HCT116 (cell line): Measurements from ENCODE around the gene BCAR1. TPM values are rescaled to one million over a fixed set of nuclear protein-coding genes. Genes with fewer than 3 reads are reported as not detected.

Source experiments
- ATAC-seq: fragments of 200-7000 bp; cut with Tn5 transposase; 2 replicates; pipeline ENCODE4 v1.9.1; 2020; ENCODE audit warnings: mild to moderate bottlenecking, moderate library complexity
- BruUV-seq: library from RNA; stranded (reverse); fragments of 400-500 nt; replicated peaks from 2 replicates; lab custom pipeline; 2021; lab: Mats Ljungman, UMichigan
- CTCF ChIA-PET: fragments of 300-600 bp; sonication (Branson Sonifier 250); formaldehyde crosslinking; loops from one replicate; lab custom pipeline; 2021; ENCODE audit warnings: antibody characterized with exemption; lab: Charles Lee
- POLR2A ChIA-PET: fragments of 300-600, 350-600 bp; sonication (Branson Sonifier 250); formaldehyde crosslinking; loops from one replicate; lab custom pipeline; 2021; ENCODE audit warnings: antibody characterized with exemption; lab: Charles Lee
- RAD21 ChIA-PET, 2 experiments: fragments of 300-600 bp; sonication (Branson Sonifier 250); formaldehyde crosslinking; loops; one replicate each; lab custom pipeline; 2023; ENCODE audit warnings: low total read pairs in 2 of 2; ENCODE audit not compliant: uncharacterized antibody in 2 of 2, unreplicated experiment in 2 of 2, low non-redundant PET in 1 of 2; lab: Charles Lee
- DNase-seq: peaks from one replicate; pipeline ENCODE4 v3.0.0-alpha.2; 2010; ENCODE audit warnings: low read depth, low spot score
- H2AFZ ChIP-seq: fragments of 200-600 bp; shearing (Covaris generic), sonication (generic); 2 replicates; pipeline ENCODE4 v1.6.1; 2017; ENCODE audit warnings: low read depth, mixed run types, mixed read lengths, antibody characterized with exemption, low read length; ENCODE audit not compliant: poor library complexity, severe bottlenecking
- H3K27ac ChIP-seq: 2 replicates; pipeline ENCODE4 v1.5.1; 2012; ENCODE audit warnings: low read depth, low read length
- H3K27me3 ChIP-seq: fragments of 200-600 bp; sonication (generic); 2 replicates; pipeline ENCODE4 v1.6.1; 2016; ENCODE audit warnings: mixed run types, low read length, mixed read lengths; ENCODE audit not compliant: insufficient read depth
- H3K36me3 ChIP-seq, 2 experiments: fragments of 200-500 bp in 1 of 2; fragments of 200-600 bp in 1 of 2; sonication (Bioruptor generic) in 1 of 2; sonication (generic) in 1 of 2; 2 replicates each; pipeline versions ENCODE4 v1.5.1 to v1.6.1; 2014 to 2016; ENCODE audit warnings: low read length in 2 of 2, inconsistent platforms in 1 of 2, mixed read lengths in 1 of 2, mixed run types in 1 of 2; ENCODE audit not compliant: insufficient read depth in 2 of 2, control insufficient read depth in 1 of 2
- H3K4me1 ChIP-seq, 2 experiments: fragments of 200-600 bp in 1 of 2; sonication (generic) in 1 of 2; 2 replicates each; pipeline versions ENCODE4 v1.5.1 to v1.6.1; 2012 to 2017; ENCODE audit warnings: low read length in 2 of 2, inconsistent platforms in 1 of 2, mild to moderate bottlenecking in 1 of 2, mixed read lengths in 1 of 2, mixed run types in 1 of 2, moderate library complexity in 1 of 2; ENCODE audit not compliant: insufficient read depth in 2 of 2, control insufficient read depth in 1 of 2
- H3K4me2 ChIP-seq: fragments of 200-600 bp; sonication (generic); 2 replicates; pipeline ENCODE4 v1.6.1; 2017; ENCODE audit warnings: mixed run types, low read length, mixed read lengths
- H3K4me3 ChIP-seq, 2 experiments: fragments of 200-600 bp in 1 of 2; sonication (generic) in 1 of 2; replicated peaks in 1 of 2; 2 replicates each; pipeline ENCODE4 v1.5.1; 2011 to 2016; ENCODE audit warnings: low read length in 2 of 2, control low read depth in 1 of 2, low read depth in 1 of 2, mild to moderate bottlenecking in 1 of 2, mixed read lengths in 1 of 2, mixed run types in 1 of 2
- H3K79me2 ChIP-seq: fragments of 200-600 bp; sonication (generic); 2 replicates; pipeline ENCODE4 v1.6.1; 2017; ENCODE audit warnings: mild to moderate bottlenecking, mixed run types, low read length, moderate library complexity, mixed read lengths; ENCODE audit not compliant: insufficient read depth
- H3K9ac ChIP-seq: fragments of 200-600 bp; sonication (generic); 2 replicates; pipeline ENCODE4 v1.6.1; 2016; ENCODE audit warnings: low read length, mixed read lengths
- H3K9me2 ChIP-seq: fragments of 200-600 bp; sonication (generic), shearing (Covaris generic); 2 replicates; pipeline ENCODE4 v1.6.1; 2017; ENCODE audit warnings: mixed run types, mild to moderate bottlenecking, moderate library complexity; ENCODE audit not compliant: insufficient read depth
- H3K9me3 ChIP-seq, 2 experiments: fragments of 200-500 bp in 1 of 2; fragments of 200-600 bp in 1 of 2; sonication (Bioruptor generic) in 1 of 2; sonication (generic) in 1 of 2; 2 replicates each; pipeline ENCODE4 v1.6.1; 2014 to 2017; ENCODE audit warnings: low read length in 2 of 2, mixed read lengths in 2 of 2, inconsistent platforms in 1 of 2, low read depth in 1 of 2, mild to moderate bottlenecking in 1 of 2, mixed run types in 1 of 2, moderate library complexity in 1 of 2; ENCODE audit not compliant: control insufficient read depth in 1 of 2, insufficient read depth in 1 of 2
- H4K20me1 ChIP-seq: fragments of 200-600 bp; sonication (generic), shearing (Covaris generic); 2 replicates; pipeline ENCODE4 v1.6.1; 2017; ENCODE audit warnings: mixed run types, mild to moderate bottlenecking, moderate library complexity; ENCODE audit not compliant: insufficient read depth
- ATF3 ChIP-seq: IDR thresholded peaks from 2 replicates; pipeline ENCODE4 v1.6.1; 2012
- CBX3 ChIP-seq: IDR thresholded peaks from 2 replicates; pipeline ENCODE4 v1.6.1; 2012; ENCODE audit warnings: low read depth
- EZH2 ChIP-seq: fragments of 200-600 bp; sonication (generic); IDR thresholded peaks from 2 replicates; pipeline ENCODE4 v1.6.1; 2017; ENCODE audit warnings: antibody characterized with exemption, mixed run types
- FOSL1 ChIP-seq: IDR thresholded peaks from 2 replicates; pipeline ENCODE4 v1.6.1; 2012; ENCODE audit warnings: low read depth
- JUND ChIP-seq: IDR thresholded peaks from 2 replicates; pipeline ENCODE4 v1.6.1; 2012
- SP1 ChIP-seq: IDR thresholded peaks from 2 replicates; pipeline ENCODE4 v1.6.1; 2012; ENCODE audit warnings: low read depth
- TCF7L2 ChIP-seq: IDR thresholded peaks from 2 replicates; pipeline ENCODE4 v1.7.0; 2011; ENCODE audit warnings: borderline replicate concordance, inconsistent platforms; ENCODE audit not compliant: insufficient read depth, insufficient read length; ENCODE audit errors: extremely low read depth
- YY1 ChIP-seq: IDR thresholded peaks from 2 replicates; pipeline ENCODE4 v1.6.1; 2011; ENCODE audit warnings: low read length, low read depth, moderate library complexity, mild to moderate bottlenecking; ENCODE audit not compliant: insufficient replicate concordance; ENCODE audit errors: extremely low read depth
- ZNF274 ChIP-seq: fragments of 200-500 bp; sonication (Bioruptor generic); IDR thresholded peaks from 2 replicates; pipeline ENCODE4 v1.6.1; 2014; ENCODE audit warnings: mild to moderate bottlenecking, low read depth, low read length, inconsistent platforms
- intact Hi-C: fragments of 100-400 bp; cut with micrococcal nuclease; formaldehyde crosslinking; loops from 2 replicates; pipeline ENCODE4 v1.10.0; 2022
- total RNA-seq: library from RNA; stranded (reverse); gene quantifications from one replicate; pipeline ENCODE4 v1.2.1, GENCODE V29; 2021; ENCODE audit not compliant: unreplicated experiment
- TF ChIP-seq, protein P1 (sequence below), 3 experiments: fragments of 200-600 bp in 1 of 3; sonication (generic) in 1 of 3; IDR thresholded peaks in 2 of 3; conservative IDR thresholded peaks in 1 of 3; 2 replicates each; pipeline ENCODE4 v1.5.1; 2012 to 2017; ENCODE audit warnings: low read depth in 2 of 3, low read length in 2 of 3, antibody characterized with exemption in 1 of 3, borderline replicate concordance in 1 of 3, control low read depth in 1 of 3, mild to moderate bottlenecking in 1 of 3, mixed read lengths in 1 of 3, mixed run types in 1 of 3, moderate library complexity in 1 of 3; ENCODE audit not compliant: insufficient read depth in 1 of 3

Gene BCAR1
- total RNA-seq, 1 experiment from 2014 or later: 49.6 TPM

GRCh38 chr16:75202069-75202590, 49.3 kb downstream of the BCAR1 start:
- CTCF ChIA-PET: no interaction called here
- H3K36me3 ChIP-seq: no peaks in the 10 kb centered on the region
- TF ChIP-seq JUND (no peak), ZNF274 (no peak), SP1 (no peak), TCF7L2 (no peak), EZH2 (no peak), ATF3 (no peak), FOSL1 (no peak), YY1 (no peak), CBX3 (no peak)
- TF ChIP-seq, protein P1, sequence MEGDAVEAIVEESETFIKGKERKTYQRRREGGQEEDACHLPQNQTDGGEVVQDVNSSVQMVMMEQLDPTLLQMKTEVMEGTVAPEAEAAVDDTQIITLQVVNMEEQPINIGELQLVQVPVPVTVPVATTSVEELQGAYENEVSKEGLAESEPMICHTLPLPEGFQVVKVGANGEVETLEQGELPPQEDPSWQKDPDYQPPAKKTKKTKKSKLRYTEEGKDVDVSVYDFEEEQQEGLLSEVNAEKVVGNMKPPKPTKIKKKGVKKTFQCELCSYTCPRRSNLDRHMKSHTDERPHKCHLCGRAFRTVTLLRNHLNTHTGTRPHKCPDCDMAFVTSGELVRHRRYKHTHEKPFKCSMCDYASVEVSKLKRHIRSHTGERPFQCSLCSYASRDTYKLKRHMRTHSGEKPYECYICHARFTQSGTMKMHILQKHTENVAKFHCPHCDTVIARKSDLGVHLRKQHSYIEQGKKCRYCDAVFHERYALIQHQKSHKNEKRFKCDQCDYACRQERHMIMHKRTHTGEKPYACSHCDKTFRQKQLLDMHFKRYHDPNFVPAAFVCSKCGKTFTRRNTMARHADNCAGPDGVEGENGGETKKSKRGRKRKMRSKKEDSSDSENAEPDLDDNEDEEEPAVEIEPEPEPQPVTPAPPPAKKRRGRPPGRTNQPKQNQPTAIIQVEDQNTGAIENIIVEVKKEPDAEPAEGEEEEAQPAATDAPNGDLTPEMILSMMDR (IDR thresholded peaks at IDR 0.05 in 2 of 3, conservative IDR thresholded peaks at IDR 0.05 in 1 of 3; ENCODE audit: borderline replicate concordance in 1 of 3, insufficient read depth in 1 of 3, low read depth in 2 of 3, low read length in 2 of 3): no peak
- TF ChIP-seq, all 23 proteins: peak for 0
- peaks cover 0 to 4% of the 10 kb centered on the region in 2 experiments; a peak in 1 of 4 replicates for H3K4me1 ChIP-seq
- DNase-seq: no peak
- ChIA-PET RAD21 (no interaction called here), POLR2A (no interaction called here)
- H3K9ac ChIP-seq: no peak overlapping the region
- intact Hi-C loops: no loop called here
- no peaks in the 10 kb centered on the region for H3K79me2 ChIP-seq
- H3K4me3 ChIP-seq: no peak overlapping the region
- H3K9me3 ChIP-seq: no peaks in the 10 kb centered on the region
- no peak overlapping the region for H3K27ac ChIP-seq
- no peaks in the 10 kb centered on the region; the same call in 1 of the 2 replicates for H3K27me3 ChIP-seq
- no peaks in the 10 kb centered on the region for H3K9me2 ChIP-seq
- no peak overlapping the region for H3K4me2 ChIP-seq
- H2AFZ ChIP-seq: no peak overlapping the region
- no peaks in the 10 kb centered on the region for H4K20me1 ChIP-seq
- no TSS peak for BruUV-seq
- ATAC-seq: no peak
